ENCODE results near the gene HES6.

- TF ChIP-seq CTCF (conservative IDR thresholded peaks at IDR 0.05 in 1 of 2, IDR thresholded peaks at IDR 0.05 in 1 of 2; ENCODE audit: low read depth in 1 of 2, low read length in 2 of 2), result no peak
- peak; percentile 65 for TF ChIP-seq EZH2 (IDR thresholded peaks at IDR 0.05; ENCODE audit: low read length, missing control alignments)
These were observed 884 bp downstream of the HES6 start for GRCh38 chr2:238238766-238239542.

Measured in fibroblast of lung (primary cell).